NCI-H446 treated with DMSO at 0.1 percent for 48 hours (cell line): Measurements from ENCODE around the gene PLXNA4.

Experiments
- DNase-seq: peaks from one replicate; lab custom pipeline; 2025; lab: John Stamatoyannopoulos, UW

The PLXNA4 gene

DNA sequence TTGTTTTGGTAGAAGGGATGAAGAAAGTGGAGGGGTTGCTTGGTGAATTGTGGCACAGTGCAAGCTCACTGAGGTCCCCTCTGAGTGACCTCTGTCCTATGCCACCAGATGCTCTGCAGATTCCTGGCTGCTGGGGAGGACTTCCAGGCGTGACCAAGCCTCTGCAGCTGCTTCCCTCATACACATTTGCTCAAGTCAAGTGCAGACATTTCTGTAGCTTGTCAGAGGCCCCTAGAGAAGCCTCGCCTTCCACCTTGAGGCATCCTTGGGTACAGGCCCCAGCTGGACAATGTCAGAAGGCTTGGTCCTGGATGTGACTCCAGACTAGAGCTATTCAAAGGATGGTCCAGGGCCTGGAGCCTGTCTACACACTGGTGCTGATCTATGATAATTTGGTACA lies 464.2 kb downstream of the PLXNA4 start:
- no peak for DNase-seq

- DNase-seq = no peak
Measured at GRCh38 chr7:132110692-132111091, 465.6 kb downstream of the PLXNA4 start.

- no peak for DNase-seq
Measured at GRCh38 chr7:132109769-132110168, 466.5 kb downstream of the PLXNA4 start.

DNA sequence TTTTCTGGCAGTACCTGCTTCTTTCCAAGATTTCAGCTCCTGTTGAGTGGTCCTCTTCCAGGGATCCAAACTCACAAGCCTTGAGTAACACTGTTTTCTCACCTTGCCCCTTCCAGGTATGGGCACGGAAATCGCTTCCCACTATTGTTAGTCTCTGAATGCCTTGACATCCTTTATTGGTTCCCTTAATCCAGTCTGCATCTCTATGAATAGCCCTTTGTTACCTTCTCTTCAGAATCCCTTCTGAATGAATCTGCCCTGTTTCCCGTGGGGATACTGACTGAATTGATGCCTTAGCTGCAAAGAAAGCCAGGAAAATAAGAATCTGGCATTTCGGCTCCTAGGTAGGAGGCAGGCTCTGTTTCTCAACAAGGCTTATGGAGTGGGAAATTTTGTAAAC lies 467.7 kb downstream of the PLXNA4 start:
- no peak for DNase-seq

DNA sequence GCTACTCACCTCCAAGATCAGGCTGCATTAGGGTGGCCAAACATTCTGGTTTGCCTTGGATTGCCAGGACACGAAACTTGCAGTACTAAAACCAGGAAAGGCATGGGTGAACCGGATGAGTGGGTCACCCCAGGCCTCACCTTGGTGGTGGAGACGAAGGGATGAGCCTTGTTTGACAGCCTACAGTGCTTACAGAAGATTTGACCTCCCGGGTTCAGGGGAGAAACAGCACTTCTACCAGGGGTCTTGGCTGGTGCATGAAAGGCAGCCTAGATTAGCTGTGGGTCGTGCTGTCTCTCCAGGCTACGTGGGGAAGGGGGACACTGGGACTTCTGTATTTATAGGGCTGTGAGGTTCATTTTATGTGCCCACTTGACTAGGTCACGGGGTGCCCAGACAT lies 469.8 kb downstream of the PLXNA4 start:
- DNase-seq = no peak

- DNase-seq = no peak
Measured at GRCh38 chr7:132105096-132105495, 471.2 kb downstream of the PLXNA4 start.

DNA sequence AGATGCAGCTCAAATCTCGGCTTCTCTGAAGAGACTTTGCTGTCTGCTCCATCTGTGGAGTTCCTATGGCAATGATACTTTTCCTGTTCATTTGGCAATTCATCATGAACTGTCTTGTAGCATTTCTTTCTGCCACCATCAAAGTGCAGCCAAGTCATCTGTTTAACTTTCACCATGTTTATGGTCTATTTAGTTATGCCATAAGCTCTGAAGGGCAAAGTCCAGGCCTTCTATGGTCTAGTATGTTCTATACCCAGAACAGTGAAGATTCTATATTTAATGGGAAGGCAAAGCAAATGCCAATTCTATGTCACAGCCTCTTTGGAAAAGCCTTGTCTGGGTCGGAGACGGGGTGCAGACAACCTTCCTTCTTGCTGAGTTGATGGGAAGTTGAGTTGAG lies 472.6 kb downstream of the PLXNA4 start:
- no peak for DNase-seq

- DNase-seq = no peak
Measured at GRCh38 chr7:132102942-132103341, 473.3 kb downstream of the PLXNA4 start.

DNA sequence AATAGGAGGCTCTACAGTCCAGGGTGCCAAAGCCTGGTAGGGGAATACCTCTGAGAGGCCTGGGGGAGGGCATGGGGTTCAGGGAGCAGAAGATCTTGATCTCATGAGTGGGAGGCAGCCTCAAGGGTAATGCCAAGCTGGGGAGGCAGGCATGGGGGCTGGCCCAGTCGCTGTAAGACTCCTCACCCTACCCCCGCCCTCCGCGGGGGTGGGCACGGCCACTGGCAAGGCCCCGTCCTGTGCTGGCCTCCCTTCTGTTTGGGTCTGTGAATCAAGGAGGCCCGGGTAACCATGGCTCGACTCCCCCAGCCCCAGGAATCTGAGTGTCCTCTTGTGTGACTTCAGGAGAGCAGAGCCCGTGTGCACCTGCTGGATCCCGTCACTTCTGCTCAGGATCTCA lies 473.9 kb downstream of the PLXNA4 start:
- no peak for DNase-seq

- DNase-seq = no peak
Measured at GRCh38 chr7:132100981-132101380, 475.3 kb downstream of the PLXNA4 start.

DNA sequence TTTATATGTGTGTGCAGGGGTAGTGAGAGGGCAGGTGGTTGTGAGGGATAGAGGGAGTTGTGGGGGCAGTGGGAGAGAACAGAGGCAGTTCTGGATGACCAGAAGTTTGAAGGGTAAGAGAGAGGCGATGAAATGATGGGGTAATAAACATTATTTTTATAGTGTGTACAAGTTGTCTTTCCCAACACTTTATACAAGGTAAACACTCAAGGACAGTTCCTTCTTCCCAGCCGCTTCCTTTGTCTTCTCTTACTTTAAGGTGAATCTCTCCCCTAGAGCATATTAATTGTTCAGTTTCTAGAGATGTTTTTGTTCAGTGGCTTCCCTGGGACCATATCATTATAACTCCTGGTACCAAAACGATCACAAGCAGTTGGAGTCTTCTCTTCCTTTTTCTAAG lies 475.8 kb downstream of the PLXNA4 start:
- DNase-seq = no peak

DNA sequence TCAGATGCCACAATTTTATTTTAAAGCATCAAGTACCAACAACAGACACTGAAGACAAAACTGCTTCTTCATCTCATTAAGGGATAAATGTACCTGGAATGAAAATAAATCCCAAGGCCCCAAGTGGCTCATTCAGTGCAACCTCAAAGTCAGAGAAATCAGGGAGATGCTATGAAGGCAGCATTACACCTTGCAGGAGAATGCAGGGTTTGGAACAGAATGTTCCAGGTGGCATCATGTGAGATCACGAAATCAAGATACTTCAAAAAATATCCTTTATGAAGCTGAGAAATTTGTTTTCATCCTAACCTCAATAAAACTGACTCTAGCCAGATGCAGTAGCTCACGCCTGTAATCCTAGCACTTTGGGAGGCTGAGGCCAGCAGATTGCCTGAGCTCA lies 477.1 kb downstream of the PLXNA4 start:
- DNase-seq = no peak

DNA sequence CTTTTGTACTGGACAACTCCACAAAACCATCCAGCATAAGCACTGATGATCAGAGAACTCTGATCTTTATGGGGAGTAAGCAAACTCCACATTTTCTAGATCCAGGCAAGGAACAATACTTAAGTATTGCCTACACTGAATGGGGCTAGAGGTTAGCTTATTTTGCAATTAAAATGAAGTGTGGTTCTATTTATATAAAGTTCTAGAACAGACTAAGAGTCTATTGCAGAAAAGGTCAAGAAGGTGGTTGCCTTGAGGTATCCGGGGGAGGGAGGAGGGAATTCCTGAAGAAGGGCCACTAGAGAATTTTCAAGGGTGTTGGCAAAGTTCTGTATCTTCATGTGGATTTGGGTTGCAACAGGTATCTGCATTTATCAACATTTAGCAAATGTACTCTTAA lies 477.9 kb downstream of the PLXNA4 start:
- DNase-seq = no peak

DNA sequence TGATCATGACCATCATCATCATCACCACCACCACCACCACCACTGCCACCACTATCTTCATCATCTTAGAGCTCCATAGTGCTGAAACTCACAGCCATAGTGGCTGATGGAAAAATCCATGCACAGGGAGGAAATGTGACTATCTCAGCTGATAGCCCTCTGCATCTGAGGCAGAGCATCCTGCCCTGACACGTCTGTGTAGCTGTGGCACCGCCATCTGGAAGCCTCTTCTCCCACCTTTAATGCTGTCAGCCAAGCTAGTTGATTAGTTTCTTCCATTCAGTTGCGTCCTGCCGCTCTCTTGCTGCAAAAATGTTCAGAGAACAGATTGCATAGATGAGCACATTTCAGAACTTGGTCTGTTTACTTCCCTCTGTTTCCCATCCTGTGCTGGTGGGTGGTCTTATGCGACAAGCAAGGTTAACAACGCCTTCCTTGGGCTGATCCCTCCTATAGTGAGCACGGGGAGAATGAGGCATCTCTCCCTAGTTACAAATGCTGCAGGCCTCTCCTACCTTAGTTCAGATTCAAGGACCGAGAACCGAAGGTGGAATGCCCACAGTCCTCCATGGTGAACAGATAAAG lies 478.6 kb downstream of the PLXNA4 start:
- DNase-seq = no peak

- no peak for DNase-seq
Measured at GRCh38 chr7:132095111-132095765, 481.0 kb downstream of the PLXNA4 start.

DNA sequence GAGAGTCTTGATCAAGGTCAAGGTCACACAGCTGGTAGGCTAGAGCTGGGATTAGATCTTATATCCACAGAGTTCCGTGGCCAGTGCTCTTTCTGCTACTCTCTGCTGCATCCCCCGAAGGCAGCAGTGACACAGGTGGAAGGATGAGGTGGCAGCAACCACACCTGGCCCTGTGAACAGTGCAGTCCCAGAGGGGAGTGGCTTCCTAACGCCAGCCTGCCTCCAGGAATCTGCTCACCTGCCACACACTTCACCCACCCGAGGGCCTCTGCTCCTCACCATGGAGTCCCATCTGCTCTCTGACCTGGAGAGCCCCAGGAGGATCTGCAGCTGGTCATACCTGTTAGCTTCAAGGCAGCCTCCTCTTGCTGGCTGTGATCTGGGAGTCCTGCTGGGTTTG lies 484.2 kb downstream of the PLXNA4 start:
- DNase-seq = no peak

DNA sequence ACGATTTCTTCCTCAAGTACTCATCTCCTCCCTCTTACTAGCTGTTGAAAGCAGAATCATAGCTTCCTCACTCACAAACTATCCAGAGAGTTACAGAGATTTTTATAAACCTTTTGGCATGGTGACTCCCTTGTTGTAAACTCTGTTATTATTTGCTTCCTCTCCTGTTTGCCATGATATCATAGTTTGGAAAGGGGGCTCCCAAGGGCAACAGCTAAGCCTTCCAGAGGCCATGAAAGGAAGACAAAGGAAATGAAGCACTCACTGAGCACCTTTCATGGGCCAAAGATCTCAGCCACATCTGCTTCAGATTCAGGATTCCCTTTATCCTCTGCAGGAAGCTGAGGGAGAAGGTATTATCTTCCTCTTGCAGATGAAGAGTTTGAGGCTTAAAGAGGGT lies 484.6 kb downstream of the PLXNA4 start:
- no peak for DNase-seq

GRCh38 chr7:132090444-132090843 lies 485.8 kb downstream of the PLXNA4 start:
- no peak for DNase-seq

GRCh38 chr7:132089356-132089755 lies 486.9 kb downstream of the PLXNA4 start:
- no peak for DNase-seq

DNA sequence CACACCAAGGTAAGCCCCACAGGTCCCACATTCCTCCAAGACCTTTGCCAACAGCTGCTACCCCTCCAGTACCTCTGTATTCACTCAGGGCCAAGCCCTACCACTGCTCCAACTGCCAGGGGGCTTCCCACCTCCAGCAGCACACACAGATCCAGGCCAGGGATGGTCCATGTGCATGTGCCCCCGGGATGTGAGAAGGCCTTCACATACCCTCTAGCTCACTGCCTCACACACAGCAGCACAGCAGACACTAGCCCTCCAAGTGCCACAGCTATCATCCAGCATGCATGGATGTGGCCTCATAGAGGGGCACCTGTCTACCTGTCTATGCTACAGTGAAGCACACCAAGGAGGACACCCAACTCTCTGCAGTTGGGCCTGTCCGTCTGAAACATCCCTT lies 488.8 kb downstream of the PLXNA4 start:
- no peak for DNase-seq

- no peak for DNase-seq
Measured at GRCh38 chr7:132084776-132085388, 491.4 kb downstream of the PLXNA4 start.

DNA sequence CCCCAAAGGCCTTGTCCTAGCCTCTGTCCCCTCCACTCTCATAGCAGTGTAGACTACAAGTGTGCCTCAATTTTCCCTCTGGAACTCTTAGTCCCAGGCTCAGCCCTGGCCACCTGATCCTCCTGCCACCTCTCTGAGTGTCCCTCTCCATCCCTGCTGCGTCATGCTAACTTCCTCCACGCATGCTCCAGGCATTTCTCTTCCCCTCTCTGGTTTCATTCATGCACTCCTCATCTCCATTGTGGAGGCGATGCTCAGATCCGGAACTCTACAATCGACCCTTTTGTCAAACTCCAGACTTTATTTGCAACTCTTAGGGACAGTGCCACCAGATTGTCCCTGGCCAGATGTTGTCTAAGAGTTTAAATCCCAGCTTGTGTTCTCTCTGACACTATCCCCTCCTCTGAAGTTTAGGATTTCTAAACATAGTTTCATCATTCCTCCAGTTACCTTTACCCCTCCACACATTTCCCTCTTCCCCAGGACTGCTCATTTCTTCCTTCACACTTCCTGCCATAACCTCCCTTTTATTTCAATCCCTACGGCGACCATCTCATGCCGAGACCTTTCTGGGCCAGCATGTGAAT lies 492.6 kb downstream of the PLXNA4 start:
- no peak for DNase-seq

- DNase-seq = no peak
Measured at GRCh38 chr7:132083126-132083525, 493.1 kb downstream of the PLXNA4 start.
